GM10266 (cell line): ENCODE results near the gene SPINK4.

Source experiments
- DNase-seq: peaks from one replicate; pipeline ENCODE4 v3.0.0; 2012; ENCODE audit errors: extremely low spot score
- CTCF ChIP-seq: IDR thresholded peaks from 2 replicates; pipeline ENCODE4 v1.5.1; 2012; ENCODE audit warnings: mild to moderate bottlenecking, low read depth; ENCODE audit not compliant: control insufficient read depth, insufficient read depth; ENCODE audit errors: missing control alignments

The SPINK4 gene

GRCh38 chr9:33249983-33250382, 10.0 kb downstream of the SPINK4 start:
- TF ChIP-seq CTCF: no peak
- no peak for DNase-seq

- no peak for DNase-seq
- TF ChIP-seq CTCF: no peak
These were observed 10.6 kb downstream of the SPINK4 start for GRCh38 chr9:33250458-33250995.

- no peak for TF ChIP-seq CTCF
- no peak for DNase-seq
These were observed 14.2 kb downstream of the SPINK4 start for GRCh38 chr9:33254211-33254610.

GRCh38 chr9:33255014-33255413, 15.0 kb downstream of the SPINK4 start:
- TF ChIP-seq CTCF: no peak

DNA sequence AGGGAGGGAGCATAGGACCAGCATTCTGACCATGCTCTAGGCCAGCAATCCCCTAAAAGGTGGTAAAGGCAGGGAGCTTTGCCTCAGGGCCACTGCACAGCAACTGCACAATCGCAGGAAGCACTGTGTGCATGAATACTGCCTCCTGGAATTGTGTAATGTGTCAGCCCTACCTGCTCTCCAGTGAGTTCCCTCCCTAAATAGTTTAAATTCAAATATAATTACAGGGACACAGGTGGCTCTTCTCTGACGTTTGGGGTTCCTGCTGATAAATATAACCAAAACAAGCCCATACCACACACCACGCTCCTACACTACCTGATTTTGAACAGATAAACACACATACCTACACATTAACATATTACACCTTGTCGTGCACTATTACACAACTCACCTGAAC, 15.5 kb downstream of the SPINK4 start:
- DNase-seq: no peak
- TF ChIP-seq CTCF: no peak

More at GRCh38 chr9:33255014-33255413, 15.0 kb downstream of the SPINK4 start:
- DNase-seq: no peak

DNA sequence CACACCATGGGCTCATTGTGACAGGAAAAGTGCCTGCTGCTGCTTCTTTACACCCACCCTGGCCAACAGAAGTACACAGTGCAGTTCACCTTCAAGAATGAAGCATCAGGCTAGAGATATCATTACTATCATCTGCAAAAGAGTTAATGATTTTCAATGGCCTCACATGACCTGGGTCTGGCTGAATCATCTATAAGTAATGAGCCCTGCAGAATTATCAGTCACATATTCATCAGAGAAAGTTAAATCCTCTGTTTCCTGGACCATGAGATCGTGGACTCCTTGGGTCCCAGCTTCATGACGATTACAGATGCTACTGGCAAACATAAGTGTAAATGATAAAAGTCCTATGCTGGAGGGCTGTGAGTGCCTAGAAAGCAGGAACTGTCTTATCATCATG, 16.3 kb downstream of the SPINK4 start:
- no peak for TF ChIP-seq CTCF
- DNase-seq: no peak

DNA sequence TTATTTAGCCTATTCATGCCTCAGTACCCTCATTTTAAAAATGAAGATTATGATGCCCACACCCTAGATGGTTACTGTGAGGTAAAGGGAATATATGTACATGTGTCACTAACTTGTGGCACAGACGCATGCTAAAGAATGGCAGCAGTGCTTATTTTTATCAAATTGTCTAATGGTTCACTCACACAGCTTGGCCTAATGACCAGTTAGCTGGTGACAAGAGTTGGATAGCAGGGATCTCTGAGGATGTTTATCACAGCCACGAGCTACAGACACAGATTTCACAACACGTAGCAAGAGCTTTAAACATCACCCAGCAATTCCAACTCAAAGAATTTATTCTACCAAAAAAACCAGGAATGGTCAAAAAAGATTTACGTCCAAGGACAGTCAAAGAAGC, 17.3 kb downstream of the SPINK4 start:
- TF ChIP-seq CTCF: no peak
- DNase-seq: no peak
